GM12878 (cell line): ENCODE data around the gene CCDC191. TPM values are rescaled to one million over a fixed set of nuclear protein-coding genes. Genes with fewer than 3 reads are reported as not detected.

Source experiments
- ATAC-seq: fragments of 200-7000 bp; cut with Tn5 transposase; 3 replicates; pipeline ENCODE4 v1.9.1; 2020; ENCODE audit warnings: mild to moderate bottlenecking, moderate library complexity
- Bru-seq: library from RNA; stranded (reverse); fragments of 400-500 nt; gene quantifications from one replicate; lab custom pipeline; 2021; lab: Mats Ljungman, UMichigan
- BruChase-seq, 2 experiments: library from RNA; stranded (reverse); fragments of 400-500 nt; gene quantifications; one replicate each; lab custom pipeline; 2021; lab: Mats Ljungman, UMichigan
- BruUV-seq: library from RNA; stranded (reverse); fragments of 400-500 nt; replicated peaks from 2 replicates; lab custom pipeline; 2021; lab: Mats Ljungman, UMichigan
- CTCF ChIA-PET: fragments of 300-600 bp; sonication (Branson Sonifier 250); formaldehyde crosslinking; extraction: SDS; loops from one replicate; lab custom pipeline; 2021; ENCODE audit warnings: inconsistent platforms; lab: Yijun Ruan, JAX
- POLR2A ChIA-PET: fragments of 350-600 bp; formaldehyde crosslinking; extraction: SDS; loops from one replicate; lab custom pipeline; 2021; ENCODE audit warnings: inconsistent platforms; lab: Charles Lee
- RAD21 ChIA-PET: fragments of 300-600 bp; sonication (Branson Sonifier 250); formaldehyde crosslinking; loops from one replicate; lab custom pipeline; 2023; ENCODE audit warnings: antibody characterized with exemption; ENCODE audit not compliant: unreplicated experiment; lab: Charles Lee
- SMC1A ChIA-PET: fragments of 300-600 bp; sonication (Branson Sonifier 250); formaldehyde crosslinking; loops from one replicate; lab custom pipeline; 2023; ENCODE audit not compliant: unreplicated experiment, uncharacterized antibody; lab: Charles Lee
- DNase-seq: peaks from one replicate; pipeline ENCODE4 v3.0.0-alpha.2; 2011; ENCODE audit warnings: low read depth, low spot score
- FAIRE-seq: peaks from 3 replicates; lab custom pipeline; 2011; peaks lifted over from hg19 to GRCh38; lab: Jason Lieb, UNC
- H2AFZ ChIP-seq: 2 replicates; pipeline ENCODE4 v1.6.0; 2011; ENCODE audit warnings: low read depth, low read length, control low read depth; ENCODE audit not compliant: control insufficient read depth
- H3K27ac ChIP-seq: 2 replicates; pipeline ENCODE4 v1.5.1; 2011; ENCODE audit warnings: control low read depth; ENCODE audit not compliant: control insufficient read depth, insufficient read depth
- H3K27me3 ChIP-seq, 2 experiments: replicated peaks in 1 of 2; 2 replicates each; pipeline versions ENCODE4 v1.6.0 to v1.6.1; 2011; ENCODE audit warnings: low read length in 1 of 2; ENCODE audit not compliant: control insufficient read depth in 2 of 2, insufficient read depth in 2 of 2
- H3K36me3 ChIP-seq, 2 experiments: 2 replicates each; pipeline ENCODE4 v1.5.1; 2011; ENCODE audit warnings: low read length in 1 of 2; ENCODE audit not compliant: control insufficient read depth in 2 of 2, insufficient read depth in 2 of 2
- H3K4me1 ChIP-seq: 2 replicates; pipeline ENCODE4 v1.6.1; 2011; ENCODE audit warnings: mild to moderate bottlenecking, low read length, moderate library complexity, mixed read lengths; ENCODE audit not compliant: control insufficient read depth, insufficient read depth
- H3K4me2 ChIP-seq: 2 replicates; pipeline ENCODE4 v1.6.0; 2011; ENCODE audit warnings: control low read depth; ENCODE audit not compliant: control insufficient read depth, insufficient read depth
- H3K4me3 ChIP-seq: fragments of 200-600 bp; sonication (generic); 2 replicates; pipeline ENCODE4 v1.5.1; 2016
- H3K79me2 ChIP-seq: 2 replicates; pipeline ENCODE4 v1.6.0; 2011; ENCODE audit warnings: low read length; ENCODE audit not compliant: control insufficient read depth, insufficient read depth
- H3K9ac ChIP-seq: 2 replicates; pipeline ENCODE4 v1.8.0; 2011; ENCODE audit warnings: low read length, control low read depth, mixed read lengths; ENCODE audit not compliant: control insufficient read depth, insufficient read depth
- H3K9me3 ChIP-seq: replicated peaks from 3 replicates; pipeline ENCODE4 v1.5.1; 2011; ENCODE audit warnings: mild to moderate bottlenecking, low read length; ENCODE audit not compliant: control insufficient read depth, insufficient read depth
- H4K20me1 ChIP-seq: 2 replicates; pipeline ENCODE4 v1.6.0; 2011; ENCODE audit not compliant: control insufficient read depth, insufficient read depth
- BRCA1 ChIP-seq: IDR thresholded peaks from 2 replicates; pipeline ENCODE4 v1.6.1; 2011; ENCODE audit warnings: low read depth, low read length, improper control_type of control experiment
- CEBPB ChIP-seq, 2 experiments: fragments of 150-350 bp in 1 of 2; IDR thresholded peaks; 2 replicates each; pipeline ENCODE4 v1.6.1; 2012 to 2014; ENCODE audit warnings: low read depth in 2 of 2, low read length in 2 of 2, borderline replicate concordance in 1 of 2, inconsistent platforms in 1 of 2
- EED ChIP-seq: sonication (generic); IDR thresholded peaks from 2 replicates; pipeline ENCODE4 v1.6.1; 2016; ENCODE audit warnings: antibody characterized with exemption, low read depth
- TARDBP ChIP-seq: IDR thresholded peaks from 2 replicates; pipeline ENCODE4 v1.6.1; 2016; ENCODE audit warnings: borderline replicate concordance
- WRNIP1 ChIP-seq: IDR thresholded peaks from 2 replicates; pipeline ENCODE4 v1.6.1; 2011; ENCODE audit warnings: low read depth, low read length, improper control_type of control experiment, borderline replicate concordance
- WGBS: methylation state at CpG from one replicate; pipeline ENCODE4 v1.1.6; 2016; ENCODE audit warnings: low lambda C conversion rate; ENCODE audit not compliant: insufficient replicate concordance, insufficient coverage; ENCODE audit errors: missing lambda C conversion rate; 5-methylcytosine and 5-hydroxymethylcytosine counted together
- in situ Hi-C: fragments of 300-500 bp; cut with MboI; formaldehyde crosslinking; loops from 9 replicates; pipeline ENCODE4 v1.14.3; 2018; ENCODE audit warnings: mixed read lengths
- intact Hi-C: fragments of 100-400 bp; cut with micrococcal nuclease; formaldehyde crosslinking; loops from one replicate; pipeline ENCODE4 v1.14.2; 2022; ENCODE audit not compliant: unreplicated experiment
- long read RNA-seq, 2 experiments: library from polyadenylated mRNA; unstranded; transcript quantifications; one replicate each; pipeline ENCODE4 v2.0.0, GENCODE V29; 2019 to 2020
- polyA minus RNA-seq, 3 experiments: library from RNA; depleted of rRNA, polyadenylated mRNA; stranded (reverse); fragments of >200 nt; gene quantifications; 2 replicates each; pipeline ENCODE4 v1.2.3, GENCODE V29; 2011
- polyA plus RNA-seq, 11 experiments: library from polyadenylated mRNA; depleted of rRNA in 4 of 11; unstranded in 6 of 11; stranded (reverse) in 5 of 11; fragments of >200 nt; fragmentation: Nextera tagmentation in 4 of 11; fragmentation: Illumina TruSeq in 1 of 11; extraction: Ambion mirVana in 4 of 11; extraction: Trizol in 1 of 11; gene quantifications; 1 replicate in 1 of 11; 2 replicates in 10 of 11; pipeline versions ENCODE4 v1.2.1 to v1.2.3, GENCODE V29; 2011 to 2016; ENCODE audit warnings: inconsistent platforms in 2 of 11, missing spikeins in 2 of 11, low read depth in 1 of 11
- total RNA-seq, 4 experiments: library from RNA; depleted of rRNA in 3 of 4; stranded (reverse); fragments of >200 nt in 3 of 4; fragmentation: Illumina TruSeq in 1 of 4; extraction: Trizol in 1 of 4; gene quantifications; 2 replicates each; pipeline versions ENCODE4 v1.2.1 to v1.2.3, GENCODE V29; 2013 to 2021
- TF ChIP-seq, protein P1 (sequence below): fragments of 450-650 bp; formaldehyde crosslinking; IDR thresholded peaks from 2 replicates; pipeline ENCODE4 v1.4.0; 2020; ENCODE audit warnings: mild to moderate bottlenecking, moderate library complexity

The CCDC191 gene, protein sequence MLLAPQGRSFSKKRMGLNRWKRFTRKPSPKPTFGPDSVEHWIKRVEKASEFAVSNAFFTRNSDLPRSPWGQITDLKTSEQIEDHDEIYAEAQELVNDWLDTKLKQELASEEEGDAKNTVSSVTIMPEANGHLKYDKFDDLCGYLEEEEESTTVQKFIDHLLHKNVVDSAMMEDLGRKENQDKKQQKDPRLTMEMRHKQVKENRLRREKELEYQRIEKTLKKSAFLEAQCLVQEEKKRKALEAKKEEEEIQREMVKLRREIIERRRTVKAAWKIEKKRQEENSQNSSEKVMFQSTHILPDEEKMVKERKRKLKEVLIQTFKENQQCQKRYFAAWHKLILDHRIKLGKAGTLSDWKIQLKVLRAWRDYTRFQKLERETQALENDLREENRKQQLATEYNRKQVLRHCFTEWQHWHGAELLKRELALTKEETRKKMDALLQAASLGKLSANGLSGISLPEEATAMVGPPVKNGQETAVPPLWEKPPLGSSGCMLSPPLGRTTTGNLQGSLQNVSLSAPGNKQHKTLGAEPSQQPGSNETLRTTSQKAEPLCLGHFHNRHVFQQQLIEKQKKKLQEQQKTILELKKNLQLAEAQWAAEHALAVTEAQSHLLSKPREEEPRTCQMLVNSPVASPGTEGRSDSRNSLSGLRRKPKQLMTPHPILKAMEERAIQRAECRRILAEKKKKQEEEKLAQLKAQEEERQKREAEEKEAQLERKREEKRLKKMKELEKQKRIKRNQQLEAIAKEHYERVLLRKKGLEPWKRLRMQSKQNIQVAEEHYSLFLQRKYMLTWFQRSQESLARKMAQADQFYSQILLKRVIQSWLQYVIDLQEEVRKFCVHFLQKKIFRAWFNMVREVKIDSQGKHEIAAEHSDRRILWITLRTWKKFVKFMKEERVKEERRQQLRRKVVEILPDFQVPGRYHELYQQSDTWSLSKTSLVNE
- 19.0 and 19.3 TPM in 2 replicates for total RNA-seq (2013; cell fraction: nucleolus; rRNA removed)
- 1.4 and 2.2 TPM in 2 replicates for total RNA-seq (2014; rRNA removed)
- 2.5 and 2.9 TPM in 2 replicates for total RNA-seq (2014; rRNA removed; fragmentation: Illumina TruSeq; extraction: Trizol)
- total RNA-seq (2021) = 1.5 and 1.7 TPM in 2 replicates
- polyA plus RNA-seq (2011; ENCODE audit: low read depth) = 1.9 TPM
- polyA plus RNA-seq (2011; rRNA removed) = 2.4 and 4.5 TPM in 2 replicates
- 0.84 and 0.96 TPM in 2 replicates for polyA plus RNA-seq (2011; cell fraction: cytosol; rRNA removed)
- 4.7 and 5.9 TPM in 2 replicates for polyA plus RNA-seq (2011; cell fraction: nucleus; rRNA removed)
- polyA plus RNA-seq (2012) = 2.9 and 3.3 TPM in 2 replicates
- 2.6 and 4.0 TPM in 2 replicates for polyA plus RNA-seq (2014; fragmentation: Illumina TruSeq; extraction: Trizol)
- 1 to 10 TPM; 1.3 to 1.6 TPM for polyA plus RNA-seq (2014; fragmentation: Nextera tagmentation; extraction: Ambion mirVana)
- 1.7 and 2.2 TPM in 2 replicates for polyA plus RNA-seq (2014; rRNA removed)
- 1 to 10 TPM; 1.2 to 1.7 TPM for polyA plus RNA-seq (2016; fragmentation: Nextera tagmentation; extraction: Ambion mirVana)
- 0.77 and 2.0 TPM in 2 replicates for polyA minus RNA-seq (2011; rRNA and poly(A)+ RNA removed)
- 0.67 and 0.83 TPM in 2 replicates for polyA minus RNA-seq (2011; cell fraction: cytosol; rRNA and poly(A)+ RNA removed)
- polyA minus RNA-seq (2011; cell fraction: nucleus; rRNA and poly(A)+ RNA removed) = 2.2 and 2.6 TPM in 2 replicates
- percentile 54 among the genes with signal in this experiment for Bru-seq, nascent RNA
- BruChase-seq, experiment 1, labeled RNA remaining after a 6-hour chase = percentile 49 among the genes with signal in this experiment
- percentile 51 among the genes with signal in this experiment for BruChase-seq, experiment 2, labeled RNA remaining after a 2-hour chase
- long read RNA-seq, experiment 1 = 0 reads
- long read RNA-seq, experiment 2, partial matches to known transcripts = 4 of 8 reads
- long read RNA-seq, experiment 2, other reads (novel, unspliced or antisense) = 4 of 8 reads

GRCh38 chr3:114056130-114057010 is at the start of gene CCDC191, which contains the start of gene QTRT2:
TSS of gene CCDC191 (minus strand) at chr3:114056526. CDS start at chr3:114056466, 60 bp downstream.
TSS of gene QTRT2 (plus strand) at chr3:114056737. CDS start at chr3:114065258, 8,521 bp downstream.
- no peaks in the 10 kb centered on the region for H3K36me3 ChIP-seq
- no peaks in the 10 kb centered on the region for H3K9me3 ChIP-seq
- 1% methylated on average over 49 of the region's 49 CpGs for WGBS
- H2AFZ ChIP-seq = peak within 1 kb of the TSS; percentile 92
- peaks cover 39% of the 10 kb centered on the region for H3K79me2 ChIP-seq
- ChIA-PET SMC1A (interaction anchor here (0.8 to 2.3 kb wide), 4 partner anchors 11 to 213 kb away, joined by 3 to 9 read pairs (median 3); no protein-coding TSS in a partner anchor), POLR2A (interaction anchor here (0.6 to 1.2 kb wide), 4 partner anchors 9 to 1409 kb away, joined by 3 to 4 read pairs (median 4); no protein-coding TSS in a partner anchor), CTCF (interaction anchor here (1.2 to 1.7 kb wide), 2 partner anchors 40 to 320 kb away, joined by 3 to 6 read pairs; no protein-coding TSS in a partner anchor), RAD21 (interaction anchor here (0.7 kb wide), 1 partner anchor 50 kb away, joined by 3 read pairs; no protein-coding TSS in a partner anchor)
- peak within 1 kb of the TSS; percentile 92 for H3K4me3 ChIP-seq
- peak within 1 kb of the TSS; percentile 85 for H3K4me2 ChIP-seq
- H4K20me1 ChIP-seq = no peaks in the 10 kb centered on the region
- no peaks in the 10 kb centered on the region for H3K27me3 ChIP-seq
- 0 out of 2 replicates have a peak, but pooled peaks cover 2% of the 10 kb centered on the region for H3K4me1 ChIP-seq
- peak within 1 kb of the TSS; percentile 72 for H3K27ac ChIP-seq
- DNase-seq = peak; percentile 97
- peak; percentile 98 for ATAC-seq
- H3K9ac ChIP-seq = peak within 1 kb of the TSS; percentile 79
- BruUV-seq = TSS peak; percentile 83
- intact Hi-C loops = loop anchor here (1.0 to 10.0 kb wide), 4 partner anchors 109 to 313 kb away; partner anchors contain the start of genes ATP6V1A and ZDHHC23
- peak; percentile 99 for FAIRE-seq
- in situ Hi-C loops = no loop called here
- no peak for TF ChIP-seq CEBPB (IDR thresholded peaks at IDR 0.05; ENCODE audit: borderline replicate concordance in 1 of 2, low read depth in 2 of 2, low read length in 2 of 2)
- TF ChIP-seq WRNIP1 = 0 out of 2 replicates have a peak, but pooled peaks have one; percentile 63
- no peak for TF ChIP-seq BRCA1
- TF ChIP-seq EED = no peak
- peak; percentile 93; the same call in 1 of the 2 replicates for TF ChIP-seq TARDBP
- TF ChIP-seq, protein P1, sequence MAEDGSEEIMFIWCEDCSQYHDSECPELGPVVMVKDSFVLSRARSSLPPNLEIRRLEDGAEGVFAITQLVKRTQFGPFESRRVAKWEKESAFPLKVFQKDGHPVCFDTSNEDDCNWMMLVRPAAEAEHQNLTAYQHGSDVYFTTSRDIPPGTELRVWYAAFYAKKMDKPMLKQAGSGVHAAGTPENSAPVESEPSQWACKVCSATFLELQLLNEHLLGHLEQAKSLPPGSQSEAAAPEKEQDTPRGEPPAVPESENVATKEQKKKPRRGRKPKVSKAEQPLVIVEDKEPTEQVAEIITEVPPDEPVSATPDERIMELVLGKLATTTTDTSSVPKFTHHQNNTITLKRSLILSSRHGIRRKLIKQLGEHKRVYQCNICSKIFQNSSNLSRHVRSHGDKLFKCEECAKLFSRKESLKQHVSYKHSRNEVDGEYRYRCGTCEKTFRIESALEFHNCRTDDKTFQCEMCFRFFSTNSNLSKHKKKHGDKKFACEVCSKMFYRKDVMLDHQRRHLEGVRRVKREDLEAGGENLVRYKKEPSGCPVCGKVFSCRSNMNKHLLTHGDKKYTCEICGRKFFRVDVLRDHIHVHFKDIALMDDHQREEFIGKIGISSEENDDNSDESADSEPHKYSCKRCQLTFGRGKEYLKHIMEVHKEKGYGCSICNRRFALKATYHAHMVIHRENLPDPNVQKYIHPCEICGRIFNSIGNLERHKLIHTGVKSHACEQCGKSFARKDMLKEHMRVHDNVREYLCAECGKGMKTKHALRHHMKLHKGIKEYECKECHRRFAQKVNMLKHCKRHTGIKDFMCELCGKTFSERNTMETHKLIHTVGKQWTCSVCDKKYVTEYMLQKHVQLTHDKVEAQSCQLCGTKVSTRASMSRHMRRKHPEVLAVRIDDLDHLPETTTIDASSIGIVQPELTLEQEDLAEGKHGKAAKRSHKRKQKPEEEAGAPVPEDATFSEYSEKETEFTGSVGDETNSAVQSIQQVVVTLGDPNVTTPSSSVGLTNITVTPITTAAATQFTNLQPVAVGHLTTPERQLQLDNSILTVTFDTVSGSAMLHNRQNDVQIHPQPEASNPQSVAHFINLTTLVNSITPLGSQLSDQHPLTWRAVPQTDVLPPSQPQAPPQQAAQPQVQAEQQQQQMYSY = no peak
